DMS153 treated with DMSO at 0.1 percent for 48 hours (cell line): ENCODE results near the gene PRCP.

ENCODE experiments used
- DNase-seq: peaks from one replicate; lab custom pipeline; 2025; ENCODE audit not compliant: unreplicated experiment; lab: John Stamatoyannopoulos, UW

PRCP gene

GRCh38 chr11:82908311-82908710 is 8.1 kb upstream of the PRCP start:
- DNase-seq, result no peak

- no peak for DNase-seq
These were observed 7.1 kb upstream of the PRCP start for GRCh38 chr11:82907371-82907770.

GRCh38 chr11:82906931-82907330 is 6.7 kb upstream of the PRCP start:
- DNase-seq, result no peak

- DNase-seq, result peak; percentile 54
These were observed 6.0 kb upstream of the PRCP start for GRCh38 chr11:82906236-82906635.

- DNase-seq, result no peak
These were observed 3.8 kb upstream of the PRCP start for GRCh38 chr11:82903843-82904586.

- DNase-seq, result no peak
These were observed 2.6 kb upstream of the PRCP start for GRCh38 chr11:82902880-82903279.

GRCh38 chr11:82901922-82902485 is 1.8 kb upstream of the PRCP start:
- no peak for DNase-seq

- peak; percentile 96 for DNase-seq
These were observed 1.1 kb upstream of the PRCP start, which contains the start of gene DDIAS for GRCh38 chr11:82901165-82901921. DDIAS (plus strand) TSS chr11:82901736; CDS start chr11:82914739, 13,003 bp downstream.

- DNase-seq, result no peak
These were observed 313 bp downstream of the PRCP start for GRCh38 chr11:82899957-82900276.

GRCh38 chr11:82899186-82899820 is 927 bp downstream of the PRCP start:
- DNase-seq, result no peak

- no peak for DNase-seq
These were observed 2.0 kb downstream of the PRCP start for GRCh38 chr11:82898241-82898640.

GRCh38 chr11:82896183-82896582 is 4.0 kb downstream of the PRCP start:
- no peak for DNase-seq

- DNase-seq, result no peak
These were observed 4.7 kb downstream of the PRCP start for GRCh38 chr11:82895437-82896091.

GRCh38 chr11:82892611-82893169 is 7.5 kb downstream of the PRCP start:
- no peak for DNase-seq

GRCh38 chr11:82890936-82891335 is 9.3 kb downstream of the PRCP start:
- DNase-seq, result no peak

GRCh38 chr11:82890002-82890341 is 10.3 kb downstream of the PRCP start:
- no peak for DNase-seq

GRCh38 chr11:82889133-82890001 is 10.9 kb downstream of the PRCP start:
- no peak for DNase-seq

- DNase-seq, result no peak
These were observed 16.4 kb downstream of the PRCP start for GRCh38 chr11:82883853-82884252.

GRCh38 chr11:82874646-82875523 is 25.3 kb downstream of the PRCP start:
- DNase-seq, result no peak
